ENCODE data around the gene KRT81.
"Not testable (repeated sequence)": the region's sequence is repeated elsewhere in the genome, so short reads cannot be mapped to it uniquely, and the experiment has no call there.

The KRT81 gene

GRCh38 chr12:52293926-52294325, 2.6 kb upstream of the KRT81 start:
- no peak for DNase-seq

GRCh38 chr12:52290483-52291134, 725 bp downstream of the KRT81 start:
- not testable (repeated sequence) for DNase-seq

GRCh38 chr12:52287816-52288805, 3.2 kb downstream of the KRT81 start:
- not testable (repeated sequence) for DNase-seq

GRCh38 chr12:52286857-52287785, 4.2 kb downstream of the KRT81 start:
- DNase-seq: not testable (repeated sequence)

GRCh38 chr12:52285851-52286530, 5.3 kb downstream of the KRT81 start:
- DNase-seq: no peak

- DNase-seq: no peak
Measured at GRCh38 chr12:52285172-52285745, 6.1 kb downstream of the KRT81 start.

GRCh38 chr12:52284562-52285171, 6.7 kb downstream of the KRT81 start:
- no peak for DNase-seq

- no peak for DNase-seq
Measured at GRCh38 chr12:52280796-52281560, 10.4 kb downstream of the KRT81 start.

- no peak for DNase-seq
Measured at GRCh38 chr12:52280319-52280795, 11.0 kb downstream of the KRT81 start.

- DNase-seq: no peak
Measured at GRCh38 chr12:52279422-52280318, 11.7 kb downstream of the KRT81 start.

- DNase-seq: peak; percentile 66
Measured at GRCh38 chr12:52278575-52279421, 12.5 kb downstream of the KRT81 start.

GRCh38 chr12:52277486-52278245, 13.7 kb downstream of the KRT81 start:
- no peak for DNase-seq

GRCh38 chr12:52275686-52276085, 15.6 kb downstream of the KRT81 start:
- DNase-seq: no peak

GRCh38 chr12:52274521-52275120, 16.7 kb downstream of the KRT81 start, which contains the start of gene KRT86:
KRT86 (plus strand) TSS chr12:52274645; CDS start chr12:52301917, 27,272 bp downstream.
- DNase-seq: no peak

GRCh38 chr12:52271158-52271557, 20.2 kb downstream of the KRT81 start:
- DNase-seq: no peak

GRCh38 chr12:52270541-52271070, 20.7 kb downstream of the KRT81 start:
- no peak for DNase-seq

- no peak for DNase-seq
Measured at GRCh38 chr12:52268212-52268611, 23.1 kb downstream of the KRT81 start.
